Activated naive CD8-positive, alpha-beta T cell treated with anti-CD3 and anti-CD28 coated beads for 36 hours (primary cell): ENCODE measurements around the gene IFIT3. TPM values are rescaled to one million over a fixed set of nuclear protein-coding genes. Genes with fewer than 3 reads are reported as not detected.
"Not testable (repeated sequence)": the region's sequence is repeated elsewhere in the genome, so short reads cannot be mapped to it uniquely, and the experiment has no call there.

ENCODE experiments used
- DNase-seq: peaks from one replicate; pipeline ENCODE4 v3.0.0; 2021
- H3K27ac Mint-ChIP-seq: one replicate; pipeline ENCODE4 v1.8.0; 2022; ENCODE audit warnings: mild to moderate bottlenecking, moderate library complexity, mixed read lengths
- H3K27me3 Mint-ChIP-seq: one replicate; pipeline ENCODE4 v1.8.0; 2022; ENCODE audit warnings: mild to moderate bottlenecking, mixed read lengths
- H3K36me3 Mint-ChIP-seq: one replicate; pipeline ENCODE4 v1.8.0; 2021; ENCODE audit warnings: mild to moderate bottlenecking, mixed read lengths
- H3K4me1 Mint-ChIP-seq: one replicate; pipeline ENCODE4 v1.8.0; 2021; ENCODE audit warnings: mixed read lengths
- H3K4me3 Mint-ChIP-seq: one replicate; pipeline ENCODE4 v1.8.0; 2022; ENCODE audit warnings: mild to moderate bottlenecking, moderate library complexity, mixed read lengths
- H3K9me3 Mint-ChIP-seq: one replicate; pipeline ENCODE4 v1.8.0; 2022; ENCODE audit warnings: mixed read lengths
- total RNA-seq, 2 experiments: library from RNA; stranded (reverse); gene quantifications; one replicate each; pipeline ENCODE4 v1.2.3, GENCODE V29; 2021

Gene IFIT3
- total RNA-seq, 2 experiments from 2014 or later: 28.6 to 28.7 TPM

DNA sequence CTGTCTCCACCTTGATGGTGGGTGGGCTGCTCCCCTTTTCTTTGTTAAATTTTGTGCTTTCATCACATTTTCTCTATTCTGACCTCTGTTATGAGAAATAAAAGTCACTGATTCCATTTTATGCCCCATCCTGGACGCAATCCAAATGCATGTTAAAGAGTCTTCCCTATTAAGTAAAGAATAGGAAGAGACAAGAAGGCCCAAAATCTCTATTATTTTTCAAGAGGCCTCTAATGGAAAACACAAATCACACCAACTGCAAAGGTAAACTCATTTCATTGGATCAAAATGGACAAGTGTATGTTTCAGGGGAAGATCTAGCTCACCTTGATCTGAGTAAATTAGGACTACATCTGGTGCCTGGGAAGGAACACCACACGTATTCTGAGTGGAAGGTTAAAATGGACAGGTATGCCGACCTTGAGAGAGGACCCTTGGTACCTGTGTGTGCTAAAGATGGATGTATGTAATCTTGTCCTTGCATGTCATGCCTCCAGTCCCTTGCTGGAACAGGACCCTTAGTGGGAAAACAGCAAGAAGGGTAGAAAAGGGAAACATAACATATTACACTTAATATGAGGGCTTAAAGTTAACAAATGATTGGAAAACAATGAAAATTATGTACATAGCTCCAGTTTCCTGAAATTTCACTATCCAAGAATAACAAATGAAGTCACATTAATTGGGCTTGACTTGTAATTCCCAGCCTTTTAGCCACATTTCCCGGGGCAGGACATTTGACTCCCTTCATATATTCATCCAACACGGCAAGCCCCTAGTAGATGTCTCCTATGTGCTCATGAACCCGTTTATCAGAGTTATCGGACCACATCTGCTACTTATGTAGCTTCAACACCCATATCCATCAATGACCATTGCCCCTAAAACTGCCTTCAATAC lies 18.4 kb upstream of the IFIT3 start:
- H3K4me1 Mint-ChIP-seq: no peaks in the 10 kb centered on the region
- no peak overlapping the region for H3K27ac Mint-ChIP-seq
- H3K27me3 Mint-ChIP-seq: peaks cover 3% of the 10 kb centered on the region
- H3K9me3 Mint-ChIP-seq: peaks cover 21% of the 10 kb centered on the region
- no peak overlapping the region for H3K4me3 Mint-ChIP-seq
- H3K36me3 Mint-ChIP-seq: peaks cover 44% of the 10 kb centered on the region
- DNase-seq: no peak

DNA sequence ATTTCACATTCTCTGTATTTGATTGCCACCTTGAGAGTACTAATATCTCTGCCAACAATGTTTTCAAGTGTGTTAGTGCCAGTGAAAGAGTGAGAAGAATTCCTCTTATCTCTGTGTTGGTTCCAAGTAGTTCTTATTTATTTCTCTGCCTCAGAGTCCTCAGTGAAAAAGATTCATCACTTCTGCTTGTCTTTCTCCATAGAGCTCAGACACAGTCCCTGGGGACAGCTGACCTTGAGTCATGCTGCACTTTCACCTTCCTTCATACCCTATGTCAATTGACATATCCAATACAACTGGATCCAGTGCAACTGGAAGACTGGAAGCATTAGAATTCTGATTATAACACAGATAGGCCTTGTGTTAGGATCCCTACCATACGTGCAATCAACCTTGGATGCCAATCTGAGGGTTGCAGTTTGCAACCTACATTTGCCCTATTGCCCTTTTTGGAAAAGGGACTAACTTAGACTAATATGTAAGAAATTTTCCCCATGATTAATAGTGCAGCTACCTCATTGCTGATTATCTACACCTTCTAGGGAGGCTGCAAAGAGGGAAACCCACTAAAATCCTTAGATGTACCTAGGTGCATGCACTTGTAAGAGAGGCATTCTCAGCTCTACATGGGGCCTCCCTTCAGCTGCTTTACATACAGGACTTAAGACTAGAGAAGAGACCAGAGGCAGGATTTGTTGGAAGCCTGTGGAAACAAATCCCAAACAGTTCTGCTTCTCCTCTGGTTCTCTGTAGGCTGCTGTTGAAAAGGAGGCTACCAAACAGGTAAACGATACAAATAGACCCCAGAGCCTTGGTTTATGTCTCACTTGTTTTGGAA lies 17.5 kb upstream of the IFIT3 start:
- no peak for DNase-seq
- no peak overlapping the region for H3K27ac Mint-ChIP-seq
- H3K27me3 Mint-ChIP-seq: peaks cover 3% of the 10 kb centered on the region
- H3K9me3 Mint-ChIP-seq: peaks cover 21% of the 10 kb centered on the region
- H3K4me3 Mint-ChIP-seq: no peak overlapping the region
- no peaks in the 10 kb centered on the region for H3K4me1 Mint-ChIP-seq
- peaks cover 41% of the 10 kb centered on the region for H3K36me3 Mint-ChIP-seq

DNA sequence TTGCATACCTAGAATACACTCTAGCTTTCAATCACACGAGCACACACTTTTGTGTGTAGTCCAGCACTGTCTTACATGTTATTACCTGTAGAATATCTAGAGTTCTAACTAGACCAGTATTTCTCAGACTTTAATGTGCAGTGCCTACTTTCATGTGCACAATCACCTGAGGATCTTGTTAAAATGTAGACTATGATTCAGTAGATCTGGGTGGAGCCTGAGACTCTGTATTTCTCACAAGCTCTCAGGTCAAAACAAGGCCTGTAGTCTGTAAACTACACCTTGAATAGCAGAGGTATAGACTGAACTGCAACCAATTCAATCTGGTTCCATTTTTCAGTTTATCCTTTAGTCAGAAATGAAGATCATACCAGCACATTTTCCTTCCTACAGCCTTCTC lies 14.8 kb upstream of the IFIT3 start:
- no peak overlapping the region for H3K4me3 Mint-ChIP-seq
- no peaks in the 10 kb centered on the region for H3K4me1 Mint-ChIP-seq
- peaks cover 8% of the 10 kb centered on the region for H3K27me3 Mint-ChIP-seq
- H3K9me3 Mint-ChIP-seq: peaks cover 12% of the 10 kb centered on the region
- H3K27ac Mint-ChIP-seq: no peak overlapping the region
- no peak for DNase-seq
- H3K36me3 Mint-ChIP-seq: peaks cover 19% of the 10 kb centered on the region

DNA sequence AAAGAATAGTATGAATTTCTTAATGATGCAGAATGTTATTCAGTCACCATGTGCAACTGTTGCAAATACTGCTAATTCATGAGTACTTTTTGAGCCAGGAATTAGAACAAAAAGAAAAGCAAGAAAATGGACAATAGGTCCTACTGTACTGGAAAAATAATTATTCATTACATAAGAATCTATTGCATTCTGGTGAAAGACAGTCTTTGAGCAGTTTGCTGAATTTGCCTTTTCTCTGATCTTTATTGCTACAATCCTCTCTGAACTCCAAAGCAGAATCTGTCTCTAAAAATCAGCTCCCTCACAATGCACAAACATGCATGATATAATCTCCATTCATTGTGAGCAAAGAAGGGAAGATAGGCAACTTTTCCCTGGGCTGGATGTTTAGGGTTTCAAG lies 13.1 kb upstream of the IFIT3 start:
- DNase-seq: no peak
- no peak overlapping the region for H3K4me3 Mint-ChIP-seq
- H3K4me1 Mint-ChIP-seq: no peaks in the 10 kb centered on the region
- H3K36me3 Mint-ChIP-seq: peaks cover 6% of the 10 kb centered on the region
- H3K27me3 Mint-ChIP-seq: peaks cover 8% of the 10 kb centered on the region
- H3K27ac Mint-ChIP-seq: no peak overlapping the region
- peaks cover 8% of the 10 kb centered on the region for H3K9me3 Mint-ChIP-seq

DNA sequence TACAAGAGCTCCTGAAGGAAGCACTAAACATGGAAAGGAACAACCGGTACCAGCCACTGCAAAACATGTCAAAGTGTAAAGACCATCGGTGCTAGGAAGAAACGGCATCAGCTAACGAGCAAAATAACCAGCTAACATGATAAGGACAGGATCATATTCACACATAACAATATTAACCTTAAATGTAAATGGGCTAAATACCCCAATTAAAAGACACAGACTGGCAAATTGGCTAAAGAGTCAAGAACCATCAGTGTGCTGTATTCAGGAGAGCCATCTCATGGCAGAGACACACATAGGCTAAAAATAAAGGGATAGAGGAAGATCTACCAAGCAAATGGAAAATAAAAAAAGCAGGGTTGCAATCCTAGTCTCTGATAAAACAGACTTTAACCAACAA lies 9.8 kb upstream of the IFIT3 start:
- peaks cover 15% of the 10 kb centered on the region for H3K27me3 Mint-ChIP-seq
- H3K4me1 Mint-ChIP-seq, DNase-seq, H3K36me3 Mint-ChIP-seq, H3K27ac Mint-ChIP-seq, H3K4me3 Mint-ChIP-seq, H3K9me3 Mint-ChIP-seq: not testable (repeated sequence)

DNA sequence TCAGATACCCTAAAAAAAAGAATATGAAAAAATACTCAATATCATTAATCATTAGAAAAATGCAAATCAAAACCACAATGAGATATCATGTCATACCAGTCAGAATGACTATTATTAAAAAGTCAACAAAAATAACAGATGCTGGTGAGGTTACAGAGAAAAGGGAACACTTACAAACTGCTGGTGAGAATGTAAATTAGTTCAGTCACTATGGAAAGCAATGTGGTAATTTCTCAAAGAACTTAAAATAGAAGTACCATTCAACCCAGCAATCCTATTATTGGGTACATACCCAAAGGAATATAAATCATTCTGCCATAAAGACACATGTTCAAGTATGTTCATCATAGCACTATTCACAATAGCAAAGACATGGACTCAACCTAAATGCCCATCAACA lies 2.7 kb upstream of the IFIT3 start:
- peaks cover 15% of the 10 kb centered on the region for H3K4me1 Mint-ChIP-seq
- not testable (repeated sequence) for DNase-seq, H3K4me3 Mint-ChIP-seq, H3K36me3 Mint-ChIP-seq, H3K27ac Mint-ChIP-seq, H3K9me3 Mint-ChIP-seq
- peaks cover 52% of the 10 kb centered on the region for H3K27me3 Mint-ChIP-seq

DNA sequence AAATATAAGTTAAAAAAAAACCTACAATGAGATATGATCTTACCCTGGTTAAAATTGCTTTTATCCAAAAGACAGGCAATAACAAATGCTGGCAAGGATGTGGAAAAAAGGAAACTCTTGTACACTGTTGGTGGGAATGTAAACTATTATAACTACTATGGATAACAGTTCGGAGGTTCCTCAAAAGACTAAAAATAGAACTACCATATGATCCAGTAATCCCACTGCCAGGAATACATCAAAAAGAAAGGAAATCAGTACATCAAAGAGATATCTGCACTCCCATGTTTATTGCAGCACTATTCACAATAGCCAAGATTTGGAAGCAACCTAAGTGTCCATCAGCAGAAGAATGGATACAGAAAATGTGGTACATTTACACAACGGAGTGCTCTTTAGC lies 1.9 kb upstream of the IFIT3 start:
- H3K9me3 Mint-ChIP-seq, H3K36me3 Mint-ChIP-seq, H3K27ac Mint-ChIP-seq, H3K4me3 Mint-ChIP-seq, DNase-seq: not testable (repeated sequence)
- peaks cover 52% of the 10 kb centered on the region for H3K27me3 Mint-ChIP-seq
- H3K4me1 Mint-ChIP-seq: peaks cover 19% of the 10 kb centered on the region

DNA sequence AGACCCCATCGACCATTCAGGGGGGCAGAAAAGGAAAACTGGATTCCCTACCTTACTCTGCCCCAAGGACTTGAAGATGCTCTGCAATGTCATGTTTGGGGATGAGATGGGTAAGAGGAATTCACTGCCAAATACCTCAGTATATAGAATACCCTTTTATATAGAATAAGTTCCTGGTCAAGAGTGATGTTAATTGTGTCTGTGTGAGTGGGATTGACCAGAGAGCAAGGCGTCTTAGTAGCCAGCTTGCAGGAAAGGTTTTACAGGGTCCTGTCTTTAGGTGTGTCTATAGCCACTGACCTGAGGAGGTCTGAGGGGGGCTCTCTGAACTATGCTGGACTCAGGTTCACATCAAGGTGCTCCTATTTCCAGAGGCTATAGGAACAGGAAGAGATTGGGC lies 1.4 kb downstream of the IFIT3 start:
- Mint-ChIP-seq H3K27me3 (peaks cover 37% of the 10 kb centered on the region), H3K9me3 (no peaks in the 10 kb centered on the region), H3K27ac (no peak overlapping the region), H3K4me1 (peaks cover 45% of the 10 kb centered on the region), H3K4me3 (peak overlapping the region; percentile 82), H3K36me3 (peaks cover 4% of the 10 kb centered on the region)
- no peak for DNase-seq

DNA sequence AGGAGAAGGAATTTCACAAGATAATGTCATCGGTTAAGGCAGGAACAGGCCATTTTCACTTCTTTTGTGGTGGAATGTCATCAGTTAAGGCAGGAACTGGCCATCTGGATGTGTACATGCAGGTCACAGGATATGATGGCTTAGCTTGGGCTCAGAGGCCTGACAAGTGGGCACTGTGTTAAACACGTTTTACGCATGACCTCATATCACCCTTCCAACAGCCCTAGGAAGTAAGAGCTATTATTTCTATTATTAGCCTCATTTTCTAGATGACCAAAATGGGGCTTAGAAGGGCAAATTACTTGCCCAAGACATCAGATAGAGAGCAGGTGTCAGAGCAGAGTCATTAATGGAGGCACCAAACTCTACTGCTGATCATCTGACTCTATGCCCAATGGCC lies 2.2 kb downstream of the IFIT3 start:
- DNase-seq, H3K27ac Mint-ChIP-seq, H3K9me3 Mint-ChIP-seq, H3K36me3 Mint-ChIP-seq: not testable (repeated sequence)
- H3K4me1 Mint-ChIP-seq: peaks cover 50% of the 10 kb centered on the region
- peaks cover 37% of the 10 kb centered on the region for H3K27me3 Mint-ChIP-seq
- peak overlapping the region; percentile 29 for H3K4me3 Mint-ChIP-seq

DNA sequence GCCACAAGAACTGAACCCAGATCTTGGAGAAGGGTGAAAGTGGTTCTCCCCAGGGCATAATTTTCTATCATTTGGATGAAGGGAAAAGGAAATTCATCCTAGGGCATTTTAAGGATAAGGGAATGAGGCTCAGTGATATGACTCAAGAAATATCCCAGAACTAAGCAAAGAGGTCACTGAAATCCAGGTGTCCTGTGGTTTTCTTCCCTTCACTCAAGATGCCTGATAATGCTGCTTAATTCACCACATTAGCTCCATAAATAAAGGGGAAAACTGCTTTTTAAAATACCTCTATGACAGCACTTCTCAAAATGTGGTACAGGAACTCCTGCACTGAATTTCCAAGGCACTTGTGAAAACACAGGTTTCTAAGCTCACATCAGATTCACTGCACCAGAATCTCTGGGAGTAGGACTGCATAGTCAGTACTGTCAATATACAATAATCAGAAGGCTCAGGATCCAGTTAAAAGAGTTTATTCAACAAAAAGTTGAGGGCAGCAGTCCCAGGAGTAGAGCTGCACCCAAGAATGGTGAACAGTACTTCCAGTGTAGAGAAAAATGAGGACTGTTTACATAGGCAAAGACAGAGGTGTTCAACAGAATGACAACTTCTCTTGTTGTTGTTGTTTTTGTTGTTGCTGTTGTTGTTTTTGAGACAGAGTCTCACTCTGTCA lies 2.9 kb downstream of the IFIT3 start:
- H3K36me3 Mint-ChIP-seq: peaks cover 4% of the 10 kb centered on the region
- no peaks in the 10 kb centered on the region for H3K9me3 Mint-ChIP-seq

DNA sequence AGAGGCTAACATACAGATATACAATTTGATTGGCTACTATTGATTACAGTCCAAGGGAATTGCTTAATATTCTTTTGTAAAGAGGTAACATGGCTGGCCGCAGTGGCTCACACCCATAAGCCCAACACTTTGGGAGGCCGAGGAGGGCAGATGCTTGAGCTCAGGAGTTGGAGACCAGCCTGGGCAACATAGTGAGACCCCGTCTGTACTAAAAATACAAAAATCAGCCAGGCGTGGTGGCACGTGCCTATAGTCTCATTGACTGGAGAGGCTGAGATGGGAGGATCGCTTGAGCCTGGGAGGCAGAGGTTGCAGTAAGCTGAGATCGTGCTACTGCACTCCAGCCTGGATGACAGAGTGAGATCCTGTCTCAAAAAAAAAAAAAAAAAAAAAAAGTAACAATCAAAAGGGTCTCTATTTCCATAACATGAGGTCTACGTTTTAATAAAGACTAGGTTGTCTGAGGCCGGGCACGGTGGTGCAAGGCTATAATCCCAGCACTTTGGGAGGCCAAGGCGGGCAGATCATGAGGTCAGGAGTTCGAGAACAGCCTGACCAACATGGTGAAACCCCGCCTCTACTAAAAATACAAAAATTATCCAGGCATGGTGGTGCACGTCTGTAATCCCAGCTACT lies 3.8 kb downstream of the IFIT3 start:
- peaks cover 41% of the 10 kb centered on the region for H3K27me3 Mint-ChIP-seq
- not testable (repeated sequence) for H3K36me3 Mint-ChIP-seq, H3K9me3 Mint-ChIP-seq, DNase-seq
- peak overlapping the region; percentile 71 for H3K4me3 Mint-ChIP-seq
- H3K4me1 Mint-ChIP-seq: peaks cover 57% of the 10 kb centered on the region
- H3K27ac Mint-ChIP-seq: peak overlapping the region; percentile 86

More for the DNA sequence above, 2.9 kb downstream of the IFIT3 start:
- DNase-seq: no peak
- H3K4me1 Mint-ChIP-seq: peaks cover 57% of the 10 kb centered on the region
- no peak overlapping the region for H3K4me3 Mint-ChIP-seq
- peaks cover 37% of the 10 kb centered on the region for H3K27me3 Mint-ChIP-seq
- H3K27ac Mint-ChIP-seq: no peak overlapping the region

DNA sequence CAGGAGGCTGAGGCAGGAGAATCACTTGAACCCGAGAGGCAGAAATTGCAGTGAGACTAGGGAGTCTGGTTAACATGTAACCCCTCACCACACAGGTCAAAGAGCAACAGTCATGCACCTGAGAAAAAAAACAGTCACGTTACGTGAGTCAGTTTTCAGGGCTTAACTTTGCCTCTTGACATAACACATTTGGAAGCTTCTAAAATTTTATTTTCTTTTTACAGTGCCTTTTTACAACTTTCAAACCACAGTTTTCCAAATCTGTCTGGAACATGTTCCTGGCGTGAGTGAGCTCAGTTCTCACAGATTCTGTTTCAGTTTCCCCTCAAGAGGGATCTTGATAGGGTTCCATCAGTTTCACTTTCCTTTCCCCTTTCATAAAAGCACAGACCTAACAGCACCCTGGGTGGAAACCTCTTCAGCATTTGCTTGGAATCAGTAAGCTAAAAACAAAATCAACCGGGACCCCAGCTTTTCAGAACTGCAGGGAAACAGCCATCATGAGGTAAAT lies 4.4 kb downstream of the IFIT3 start:
- H3K9me3 Mint-ChIP-seq: no peaks in the 10 kb centered on the region
- peak; percentile 40 for DNase-seq
- H3K36me3 Mint-ChIP-seq: peaks cover 7% of the 10 kb centered on the region
- peaks cover 46% of the 10 kb centered on the region for H3K27me3 Mint-ChIP-seq
- H3K4me3 Mint-ChIP-seq: peak overlapping the region; percentile 71
- H3K4me1 Mint-ChIP-seq: peaks cover 57% of the 10 kb centered on the region
- H3K27ac Mint-ChIP-seq: peak overlapping the region; percentile 86

DNA sequence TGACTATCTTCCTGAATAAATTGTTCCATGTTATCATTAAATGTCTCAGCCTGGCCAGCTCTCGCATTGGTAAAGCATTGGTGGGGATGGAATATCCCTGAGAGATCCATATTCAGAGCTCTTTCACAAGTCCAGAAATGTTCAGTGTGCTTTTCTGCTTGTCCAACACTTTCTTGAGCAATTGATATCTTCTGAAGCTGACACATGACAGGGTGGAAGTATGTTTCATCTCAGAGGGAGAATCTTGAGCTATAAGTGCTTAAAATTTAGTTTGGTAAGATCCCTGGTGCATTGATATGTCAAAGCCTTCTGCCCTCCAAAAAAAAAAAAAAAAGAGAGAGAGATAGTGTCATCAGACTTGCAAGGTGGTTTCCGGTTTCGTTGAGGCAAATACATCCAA lies 7.4 kb downstream of the IFIT3 start:
- H3K4me3 Mint-ChIP-seq: no peak overlapping the region
- peaks cover 52% of the 10 kb centered on the region for H3K4me1 Mint-ChIP-seq

DNA sequence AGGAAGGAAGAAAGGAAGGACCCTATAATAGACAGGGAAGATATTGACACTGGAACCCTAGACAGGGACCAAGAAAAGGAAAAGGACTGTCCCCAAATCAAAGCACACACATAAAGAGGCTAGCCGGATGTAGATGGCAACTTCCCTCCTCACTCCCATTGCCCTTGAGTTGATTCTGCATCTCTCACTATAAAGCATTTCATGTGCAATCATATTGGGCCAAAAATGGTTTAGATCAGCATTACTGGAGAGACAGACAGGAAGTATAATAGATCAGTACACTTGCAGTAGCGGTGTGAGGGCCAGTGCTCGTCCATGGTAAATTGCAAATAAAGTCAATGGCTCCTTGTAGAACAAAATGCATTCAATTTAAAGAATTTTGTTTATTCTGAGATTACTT lies 8.4 kb downstream of the IFIT3 start:
- Mint-ChIP-seq H3K27ac (no peak overlapping the region), H3K4me3 (no peak overlapping the region), H3K9me3 (no peaks in the 10 kb centered on the region), H3K4me1 (peaks cover 48% of the 10 kb centered on the region), H3K36me3 (peaks cover 18% of the 10 kb centered on the region), H3K27me3 (peaks cover 58% of the 10 kb centered on the region)
- no peak for DNase-seq

More for the DNA sequence above, 7.4 kb downstream of the IFIT3 start:
- H3K27me3 Mint-ChIP-seq: peaks cover 50% of the 10 kb centered on the region
- no peaks in the 10 kb centered on the region for H3K9me3 Mint-ChIP-seq
- peaks cover 18% of the 10 kb centered on the region for H3K36me3 Mint-ChIP-seq
- DNase-seq: no peak
- no peak overlapping the region for H3K27ac Mint-ChIP-seq
